SK-N-SH (cell line): Measurements from ENCODE around the gene RCE1. TPM values are rescaled to one million over a fixed set of nuclear protein-coding genes. Genes with fewer than 3 reads are reported as not detected.

Source experiments
- CTCF ChIA-PET: fragments of 300-600, 350-600 bp; formaldehyde crosslinking; extraction: SDS; loops from one replicate; lab custom pipeline; 2021; lab: Yijun Ruan, JAX
- POLR2A ChIA-PET: fragments of 350-600 bp; sonication (Branson Sonifier 250); formaldehyde crosslinking; extraction: SDS; loops from one replicate; lab custom pipeline; 2020; ENCODE audit warnings: antibody characterized with exemption, inconsistent platforms; lab: Yijun Ruan, JAX
- DNase-seq: peaks from one replicate; pipeline ENCODE4 v3.0.0; 2012
- H2AFZ ChIP-seq: fragments of 200-600 bp; sonication (generic); 2 replicates; pipeline ENCODE4 v1.8.1; 2016; ENCODE audit warnings: antibody characterized with exemption, mild to moderate bottlenecking, low read depth
- H3F3A ChIP-seq: fragments of 200-600 bp; sonication (generic); replicated peaks from 2 replicates; pipeline ENCODE3; 2016; ENCODE audit warnings: antibody characterized with exemption, mild to moderate bottlenecking; ENCODE audit not compliant: insufficient read depth
- H3K27ac ChIP-seq, 2 experiments: fragments of 200-500 bp in 1 of 2; fragments of 200-600 bp in 1 of 2; sonication (Bioruptor generic) in 1 of 2; sonication (generic), shearing (Covaris generic) in 1 of 2; 2 replicates each; pipeline versions ENCODE4 v1.5.1 to v1.6.1; 2014 to 2016; ENCODE audit warnings: low read depth in 2 of 2, inconsistent platforms in 1 of 2, low read length in 1 of 2, mild to moderate bottlenecking in 1 of 2, mixed read lengths in 1 of 2
- H3K27me3 ChIP-seq: fragments of 200-600 bp; sonication (generic), shearing (Covaris generic); 2 replicates; pipeline ENCODE4 v1.6.1; 2016; ENCODE audit warnings: mixed run types; ENCODE audit not compliant: insufficient read depth
- H3K36me3 ChIP-seq, 2 experiments: fragments of 200-500 bp in 1 of 2; fragments of 200-600 bp in 1 of 2; sonication (Bioruptor generic) in 1 of 2; sonication (generic) in 1 of 2; replicated peaks in 1 of 2; 2 replicates each; pipeline versions ENCODE3 to v1.5.1; 2014 to 2016; ENCODE audit warnings: low read length in 1 of 2, mild to moderate bottlenecking in 1 of 2; ENCODE audit not compliant: insufficient read depth in 2 of 2, control insufficient read depth in 1 of 2
- H3K4me1 ChIP-seq, 2 experiments: fragments of 200-500 bp in 1 of 2; fragments of 200-600 bp in 1 of 2; sonication (Bioruptor generic) in 1 of 2; sonication (generic), shearing (Covaris generic) in 1 of 2; 2 replicates each; pipeline versions ENCODE4 v1.5.1 to v1.6.1; 2014 to 2016; ENCODE audit warnings: low read depth in 1 of 2, low read length in 1 of 2, mixed run types in 1 of 2; ENCODE audit not compliant: insufficient read depth in 2 of 2, control insufficient read depth in 1 of 2
- H3K4me2 ChIP-seq: fragments of 200-600 bp; sonication (generic), shearing (Covaris generic); 2 replicates; pipeline ENCODE4 v1.6.1; 2017; ENCODE audit warnings: mixed run types
- H3K4me3 ChIP-seq, 2 experiments: fragments of 200-500 bp in 1 of 2; fragments of 200-600 bp in 1 of 2; sonication (Bioruptor generic) in 1 of 2; sonication (generic), shearing (Covaris generic) in 1 of 2; 2 replicates each; pipeline versions ENCODE4 v1.5.1 to v1.8.1; 2014 to 2016; ENCODE audit warnings: low read depth in 2 of 2, inconsistent platforms in 1 of 2, low read length in 1 of 2, mild to moderate bottlenecking in 1 of 2, mixed read lengths in 1 of 2, moderate library complexity in 1 of 2
- H3K79me2 ChIP-seq: fragments of 200-600 bp; sonication (generic); 2 replicates; pipeline ENCODE4 v1.8.1; 2017; ENCODE audit warnings: mild to moderate bottlenecking; ENCODE audit not compliant: insufficient read depth
- H3K9ac ChIP-seq: fragments of 200-600 bp; sonication (generic); 2 replicates; pipeline ENCODE4 v1.6.1; 2017; ENCODE audit warnings: mixed run types
- H3K9me2 ChIP-seq: fragments of 200-600 bp; sonication (generic); 2 replicates; pipeline ENCODE4 v1.6.1; 2017; ENCODE audit warnings: mixed run types
- H3K9me3 ChIP-seq: fragments of 200-600 bp; sonication (generic); 2 replicates; pipeline ENCODE4 v1.6.1; 2017; ENCODE audit warnings: mixed run types, mild to moderate bottlenecking, moderate library complexity
- H4K20me1 ChIP-seq: fragments of 200-600 bp; sonication (generic); 2 replicates; pipeline ENCODE4 v1.6.1; 2017; ENCODE audit warnings: mild to moderate bottlenecking, mixed run types; ENCODE audit not compliant: insufficient read depth
- CHD2 ChIP-seq: fragments of 150-350 bp; IDR thresholded peaks from 2 replicates; pipeline ENCODE4 v1.6.1; 2018; ENCODE audit warnings: low read length; ENCODE audit not compliant: partially characterized antibody
- CTCF ChIP-seq: fragments of 200-600 bp; sonication (generic); IDR thresholded peaks from 2 replicates; pipeline ENCODE4 v1.6.1; 2017; ENCODE audit warnings: antibody characterized with exemption, mild to moderate bottlenecking, moderate library complexity
- EP300 ChIP-seq, 2 experiments: IDR thresholded peaks; 2 replicates each; pipeline versions ENCODE4 v1.4.0 to v1.6.1; 2012; ENCODE audit warnings: borderline replicate concordance in 1 of 2, low read depth in 1 of 2, low read length in 1 of 2
- EZH2phosphoT487 ChIP-seq: fragments of 200-600 bp; sonication (generic); IDR thresholded peaks from 2 replicates; pipeline ENCODE4 v1.6.1; 2017; ENCODE audit warnings: low read depth, mixed run types, mild to moderate bottlenecking, antibody characterized with exemption, moderate library complexity, borderline replicate concordance
- FOSL2 ChIP-seq: IDR thresholded peaks from 2 replicates; pipeline ENCODE4 v1.4.0; 2012; ENCODE audit warnings: low read depth, mild to moderate bottlenecking, moderate library complexity, borderline replicate concordance
- FOXM1 ChIP-seq: IDR thresholded peaks from 2 replicates; pipeline ENCODE4 v1.4.0; 2012; ENCODE audit warnings: low read depth, mild to moderate bottlenecking
- GABPA ChIP-seq: IDR thresholded peaks from 2 replicates; pipeline ENCODE4 v1.4.0; 2012; ENCODE audit warnings: low read depth, mild to moderate bottlenecking
- GATA2 ChIP-seq: sonication (generic); formaldehyde crosslinking; IDR thresholded peaks from 2 replicates; pipeline ENCODE4 v1.5.0; 2020; ENCODE audit warnings: mild to moderate bottlenecking, missing genetic modification reagents
- MXI1 ChIP-seq: IDR thresholded peaks from 2 replicates; pipeline ENCODE4 v1.6.1; 2012; ENCODE audit warnings: mild to moderate bottlenecking, low read depth, low read length, improper control_type of control experiment
- NFIC ChIP-seq: IDR thresholded peaks from 2 replicates; pipeline ENCODE4 v1.4.0; 2012; ENCODE audit warnings: borderline replicate concordance
- NRF1 ChIP-seq: IDR thresholded peaks from 2 replicates; pipeline ENCODE4 v1.6.1; 2012; ENCODE audit warnings: low read depth, mild to moderate bottlenecking, low read length
- POLR2AphosphoS5 ChIP-seq: IDR thresholded peaks from 2 replicates; pipeline ENCODE4 v1.6.1; 2012; ENCODE audit warnings: low read depth, low read length
- RFX5 ChIP-seq: IDR thresholded peaks from 2 replicates; pipeline ENCODE4 v1.6.1; 2012; ENCODE audit warnings: mild to moderate bottlenecking, improper control_type of control experiment, low read length
- RXRA ChIP-seq: IDR thresholded peaks from 2 replicates; pipeline ENCODE4 v1.4.0; 2012; ENCODE audit warnings: low read depth, mild to moderate bottlenecking, borderline replicate concordance
- TAF1 ChIP-seq: IDR thresholded peaks from 2 replicates; pipeline ENCODE4 v1.6.1; 2012; ENCODE audit warnings: low read depth, mild to moderate bottlenecking, low read length, moderate library complexity, borderline replicate concordance
- TEAD4 ChIP-seq: IDR thresholded peaks from 2 replicates; pipeline ENCODE4 v1.4.0; 2012; ENCODE audit warnings: mild to moderate bottlenecking, borderline replicate concordance; ENCODE audit not compliant: insufficient read depth
- WGBS: methylation state at CpG from one replicate; pipeline ENCODE4 v1.1.6; 2017; ENCODE audit warnings: low lambda C conversion rate; 5-methylcytosine and 5-hydroxymethylcytosine counted together
- polyA plus RNA-seq, 3 experiments: library from polyadenylated mRNA; depleted of rRNA; stranded (reverse); fragments of >200 nt; gene quantifications; 2 replicates each; pipeline ENCODE4 v1.2.3, GENCODE V29; 2012

RCE1 gene
- polyA plus RNA-seq, 1 of the 3 experiments (the other 2 are of a cell fraction) = 25.0 TPM

GRCh38 chr11:66877588-66878385 is 34.5 kb downstream of the RCE1 start:
- Histone ChIP-seq H3K9me2 (no peaks in the 10 kb centered on the region), H3K36me3 (no peaks in the 10 kb centered on the region), H4K20me1 (no peaks in the 10 kb centered on the region), H3K27me3 (no peaks in the 10 kb centered on the region), H3K27ac (no peak overlapping the region), H3K79me2 (no peaks in the 10 kb centered on the region), H2AFZ (no peak overlapping the region), H3F3A (no peaks in the 10 kb centered on the region), H3K9me3 (no peaks in the 10 kb centered on the region), H3K4me3 (no peak overlapping the region), H3K9ac (no peak overlapping the region), H3K4me1 (peaks cover 0 to 40% of the 10 kb centered on the region in 2 experiments; a peak in 2 of 4 replicates), H3K4me2 (no peak overlapping the region)
- CTCF ChIA-PET = interaction anchor here (1.0 to 1.6 kb wide), 4 partner anchors 8 to 184 kb away, joined by 3 to 5 read pairs (median 3); no protein-coding TSS in a partner anchor
- POLR2A ChIA-PET = no interaction called here
- 88% methylated on average over 8 of the region's 9 CpGs for WGBS
- TF ChIP-seq CTCF (no peak), GATA2 (CRISPR knock-in tag) (no peak), POLR2AphosphoS5 (no peak), TEAD4 (no peak), CHD2 (no peak), TAF1 (no peak), EZH2phosphoT487 (no peak), NFIC (no peak), RFX5 (no peak), FOSL2 (no peak), NRF1 (no peak), EP300 (IDR thresholded peaks at IDR 0.05; ENCODE audit: borderline replicate concordance in 1 of 2, low read depth in 1 of 2, low read length in 1 of 2) (no peak)
- DNase-seq = no peak

GRCh38 chr11:66878474-66878873 is 35.2 kb downstream of the RCE1 start:
- no peak overlapping the region for H2AFZ ChIP-seq
- H3K36me3 ChIP-seq = no peaks in the 10 kb centered on the region
- no peaks in the 10 kb centered on the region for H3K9me3 ChIP-seq
- DNase-seq = peak; percentile 65
- no peaks in the 10 kb centered on the region for H4K20me1 ChIP-seq
- H3K9ac ChIP-seq = no peak overlapping the region
- H3K9me2 ChIP-seq = no peaks in the 10 kb centered on the region
- TF ChIP-seq RXRA = no peak
- TF ChIP-seq FOSL2 = no peak
- no peak for TF ChIP-seq FOXM1
- no peak for TF ChIP-seq CTCF
- no peak for TF ChIP-seq GABPA
- TF ChIP-seq MXI1 = no peak
- ChIA-PET POLR2A (interaction anchor here (0.7 kb wide), 1 partner anchor 21 kb away, joined by 3 read pairs; no protein-coding TSS in a partner anchor), CTCF (interaction anchor here (0.6 to 1.6 kb wide), 5 partner anchors 9 to 184 kb away, joined by 3 to 5 read pairs (median 3); no protein-coding TSS in a partner anchor)
- H3K79me2 ChIP-seq = no peaks in the 10 kb centered on the region
- H3K27me3 ChIP-seq = no peaks in the 10 kb centered on the region
- H3F3A ChIP-seq = no peaks in the 10 kb centered on the region
- peaks cover 3 to 47% of the 10 kb centered on the region in 2 experiments; a peak in 2 of 4 replicates for H3K4me1 ChIP-seq
- H3K4me2 ChIP-seq = no peak overlapping the region
- H3K4me3 ChIP-seq = no peak overlapping the region
- 75% methylated on average over 12 of the region's 12 CpGs for WGBS
- no peak overlapping the region for H3K27ac ChIP-seq
